HG03045 (cell line): ENCODE data around the gene ZNF619.

ENCODE experiments used
- ATAC-seq: cut with Tn5 transposase; IDR thresholded peaks from one replicate; pipeline ENCODE4 v1.9.1; 2021; ENCODE audit warnings: mild to moderate bottlenecking, moderate library complexity; ENCODE audit not compliant: unreplicated experiment

Gene ZNF619

GRCh38 chr3:40464339-40465110 is 12.4 kb upstream of the ZNF619 start:
- no peak for ATAC-seq

- no peak for ATAC-seq
These were observed 11.9 kb upstream of the ZNF619 start for GRCh38 chr3:40465111-40465407.

GRCh38 chr3:40465456-40465855 is 11.5 kb upstream of the ZNF619 start:
- no peak for ATAC-seq

GRCh38 chr3:40468018-40468417 is 8.9 kb upstream of the ZNF619 start:
- no peak for ATAC-seq

GRCh38 chr3:40470701-40471100 is 6.2 kb upstream of the ZNF619 start:
- no peak for ATAC-seq

GRCh38 chr3:40477666-40478065 is 744 bp downstream of the ZNF619 start:
- no peak for ATAC-seq

GRCh38 chr3:40487172-40487571 is 10.2 kb downstream of the ZNF619 start:
- no peak for ATAC-seq

GRCh38 chr3:40490916-40491315 is 14.0 kb downstream of the ZNF619 start:
- no peak for ATAC-seq

GRCh38 chr3:40494698-40495097 is 17.8 kb downstream of the ZNF619 start:
- ATAC-seq, result no peak

GRCh38 chr3:40497288-40497687 is 20.4 kb downstream of the ZNF619 start:
- ATAC-seq, result no peak

- ATAC-seq, result no peak
These were observed 23.0 kb downstream of the ZNF619 start for GRCh38 chr3:40499952-40500351.

- ATAC-seq, result no peak
These were observed 25.1 kb downstream of the ZNF619 start for GRCh38 chr3:40502034-40502433.

- ATAC-seq, result no peak
These were observed 27.9 kb downstream of the ZNF619 start for GRCh38 chr3:40504636-40505430.

- peak; percentile 65 for ATAC-seq
These were observed 28.9 kb downstream of the ZNF619 start, which contains the start of gene ZNF620 for GRCh38 chr3:40505599-40506462. Gene ZNF620, plus strand, starts transcription at chr3:40506039. Its CDS starts 314 bp downstream, at chr3:40506353.

- no peak for ATAC-seq
These were observed 34.3 kb downstream of the ZNF619 start for GRCh38 chr3:40511031-40511718.

- ATAC-seq, result no peak
These were observed 39.3 kb downstream of the ZNF619 start for GRCh38 chr3:40516201-40516600.

- ATAC-seq, result no peak
These were observed 41.1 kb downstream of the ZNF619 start for GRCh38 chr3:40518067-40518466.

GRCh38 chr3:40518848-40519247 is 41.9 kb downstream of the ZNF619 start:
- ATAC-seq, result no peak

GRCh38 chr3:40521254-40521653 is 44.3 kb downstream of the ZNF619 start:
- ATAC-seq, result no peak

- no peak for ATAC-seq
These were observed 46.9 kb downstream of the ZNF619 start for GRCh38 chr3:40523781-40524180.

GRCh38 chr3:40524222-40524567 is 47.3 kb downstream of the ZNF619 start:
- ATAC-seq, result no peak
